Measurements from ENCODE around the gene GORASP2.

Gene GORASP2

DNA sequence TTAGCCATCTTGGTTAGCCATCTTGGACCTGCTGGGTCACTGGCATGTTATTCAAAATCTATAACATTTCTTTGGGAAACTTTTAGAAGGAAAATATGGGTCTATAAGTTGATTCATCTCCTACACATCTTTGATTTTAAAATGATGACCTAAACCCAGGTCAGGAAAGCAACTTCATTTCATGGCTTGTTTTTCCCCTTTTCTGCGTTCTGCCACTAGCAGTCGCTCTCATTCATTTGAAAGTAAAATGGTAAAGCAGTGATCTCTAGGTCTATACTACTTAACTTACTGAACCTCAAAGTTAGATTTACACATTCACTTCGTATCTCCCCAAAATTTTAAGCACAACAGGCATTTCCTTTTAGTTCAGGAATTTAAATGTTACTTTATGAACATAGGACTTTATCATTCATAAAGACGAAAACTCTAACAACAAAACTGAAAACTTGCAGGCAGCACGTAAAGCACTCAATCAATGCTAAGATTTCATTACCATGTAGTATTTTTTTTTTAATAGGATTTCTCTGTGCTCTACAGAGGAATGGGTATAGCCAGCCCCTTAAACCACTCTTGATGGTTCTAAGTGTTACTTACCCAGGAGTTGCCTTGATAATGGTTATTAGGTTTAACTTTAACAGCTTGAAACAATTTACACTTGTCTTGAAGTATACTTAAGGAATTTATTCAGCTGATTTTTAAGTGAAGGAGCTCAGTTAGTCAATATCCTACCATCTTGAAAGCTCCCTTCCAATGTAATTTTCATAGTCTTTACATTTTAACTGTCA is 62.5 kb downstream of the GORASP2 start:
- TF ChIP-seq CTCF (IDR thresholded peaks at IDR 0.05; ENCODE audit: low read depth, low read length, missing control alignments) = peak; percentile 8
- no peak overlapping the region for H3K4me3 ChIP-seq (replicated peaks; ENCODE audit: low read depth, low read length)
- no peak for DNase-seq (ENCODE audit: extremely low read depth, low read depth)

- no peak overlapping the region for H3K4me3 ChIP-seq (replicated peaks; ENCODE audit: low read depth, low read length)
- no peak for TF ChIP-seq CTCF (IDR thresholded peaks at IDR 0.05; ENCODE audit: low read depth, low read length, missing control alignments)
- no peak for DNase-seq (ENCODE audit: extremely low read depth, low read depth)
Measured at GRCh38 chr2:170996316-170996715, 67.3 kb downstream of the GORASP2 start.

GRCh38 chr2:170997893-170998597 is 69.0 kb downstream of the GORASP2 start:
- no peak for TF ChIP-seq CTCF (IDR thresholded peaks at IDR 0.05; ENCODE audit: low read depth, low read length, missing control alignments)
- H3K4me3 ChIP-seq (replicated peaks; ENCODE audit: low read depth, low read length) = no peak overlapping the region
- DNase-seq (ENCODE audit: extremely low read depth, low read depth) = no peak

DNA sequence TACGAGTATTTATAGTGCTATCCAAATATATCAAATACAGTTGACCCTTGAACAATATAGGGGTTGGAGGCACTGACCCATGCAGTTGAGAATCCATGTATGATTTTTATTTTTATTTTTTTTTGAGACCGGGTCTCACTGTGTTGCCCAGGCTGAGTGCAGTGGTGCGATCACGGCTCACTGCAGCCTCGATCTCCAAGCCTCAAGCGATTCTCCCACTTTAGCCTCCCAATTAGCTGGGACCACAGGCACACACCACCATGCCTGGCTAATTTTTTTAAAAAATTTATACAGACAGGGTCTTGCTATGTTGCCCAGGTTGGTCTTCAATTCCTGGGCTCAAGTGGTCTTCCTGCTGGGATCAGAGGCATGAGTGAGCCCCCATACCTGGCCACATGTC is 70.6 kb downstream of the GORASP2 start:
- TF ChIP-seq CTCF (IDR thresholded peaks at IDR 0.05; ENCODE audit: low read depth, low read length, missing control alignments) = no peak
- no peak for DNase-seq (ENCODE audit: extremely low read depth, low read depth)
- no peak overlapping the region for H3K4me3 ChIP-seq (replicated peaks; ENCODE audit: low read depth, low read length)

DNA sequence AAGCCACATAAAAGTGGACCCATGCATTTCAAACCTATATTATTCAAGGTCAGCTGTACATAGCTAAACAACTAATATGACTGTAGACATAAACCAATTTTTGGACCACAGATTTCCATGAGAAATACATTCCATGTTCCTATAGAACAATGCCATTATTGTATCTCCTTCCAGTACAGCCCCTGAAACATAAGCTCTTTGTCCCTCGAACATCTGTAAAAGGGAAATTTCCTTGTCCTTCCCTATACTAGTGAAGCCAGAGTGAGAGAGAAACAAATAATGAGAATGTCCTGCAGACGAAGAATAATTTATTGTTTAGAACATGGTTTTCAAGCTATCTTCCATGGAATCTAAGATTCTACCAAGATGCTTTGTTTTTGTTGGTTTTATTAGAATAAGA is 75.3 kb downstream of the GORASP2 start:
- no peak for DNase-seq (ENCODE audit: extremely low read depth, low read depth)
- TF ChIP-seq CTCF (IDR thresholded peaks at IDR 0.05; ENCODE audit: low read depth, low read length, missing control alignments) = no peak
- H3K4me3 ChIP-seq (replicated peaks; ENCODE audit: low read depth, low read length) = no peak overlapping the region

- no peak for TF ChIP-seq CTCF (IDR thresholded peaks at IDR 0.05; ENCODE audit: low read depth, low read length, missing control alignments)
- DNase-seq (ENCODE audit: extremely low read depth, low read depth) = no peak
- H3K4me3 ChIP-seq (replicated peaks; ENCODE audit: low read depth, low read length) = no peak overlapping the region
Measured at GRCh38 chr2:171004833-171005232, 75.8 kb downstream of the GORASP2 start.

All from HFF-Myc (cell line).